ENCODE data around the gene EHMT1.
"Not testable (repeated sequence)": the region's sequence is repeated elsewhere in the genome, so short reads cannot be mapped to it uniquely, and the experiment has no call there.

The EHMT1 gene

GRCh38 chr9:137590469-137591383 is 28.1 kb upstream of the EHMT1 start, which contains the start of gene ZMYND19:
Gene ZMYND19, minus strand, starts transcription at chr9:137590512. Its CDS starts 249 bp downstream, at chr9:137590263.
- DNase-seq (ENCODE audit: low spot score): peak; percentile 100

GRCh38 chr9:137592767-137593166 is 26.0 kb upstream of the EHMT1 start:
- no peak for DNase-seq (ENCODE audit: low spot score)
- no peak for TF ChIP-seq CTCF (IDR thresholded peaks at IDR 0.05; ENCODE audit: extremely low read depth, missing control alignments)

More at GRCh38 chr9:137590469-137591383, 28.1 kb upstream of the EHMT1 start, which contains the start of gene ZMYND19:
- TF ChIP-seq CTCF (IDR thresholded peaks at IDR 0.05; ENCODE audit: extremely low read depth, missing control alignments): no peak

- no peak for DNase-seq (ENCODE audit: low spot score)
- no peak for TF ChIP-seq CTCF (IDR thresholded peaks at IDR 0.05; ENCODE audit: extremely low read depth, missing control alignments)
Measured at GRCh38 chr9:137593176-137593575, 25.6 kb upstream of the EHMT1 start.

- not testable (repeated sequence) for DNase-seq (ENCODE audit: low spot score)
Measured at GRCh38 chr9:137596577-137596976, 22.2 kb upstream of the EHMT1 start.

- TF ChIP-seq CTCF (IDR thresholded peaks at IDR 0.05; ENCODE audit: extremely low read depth, missing control alignments): no peak
- DNase-seq (ENCODE audit: low spot score): no peak
Measured at GRCh38 chr9:137598943-137599342, 19.9 kb upstream of the EHMT1 start.

- DNase-seq (ENCODE audit: low spot score): no peak
- TF ChIP-seq CTCF (IDR thresholded peaks at IDR 0.05; ENCODE audit: extremely low read depth, missing control alignments): no peak
Measured at GRCh38 chr9:137602661-137603060, 16.1 kb upstream of the EHMT1 start.

GRCh38 chr9:137603879-137604278 is 14.9 kb upstream of the EHMT1 start:
- TF ChIP-seq CTCF (IDR thresholded peaks at IDR 0.05; ENCODE audit: extremely low read depth, missing control alignments): no peak
- DNase-seq (ENCODE audit: low spot score): no peak
